CD4-positive, alpha-beta T cell treated with Interleukin-17A for 4 hours (primary cell): ENCODE results near the gene SH3TC2.

Experiments
- DNase-seq: peaks from one replicate; pipeline ENCODE4 v3.0.0-alpha.2; 2020; ENCODE audit warnings: mixed read lengths

Gene SH3TC2

DNA sequence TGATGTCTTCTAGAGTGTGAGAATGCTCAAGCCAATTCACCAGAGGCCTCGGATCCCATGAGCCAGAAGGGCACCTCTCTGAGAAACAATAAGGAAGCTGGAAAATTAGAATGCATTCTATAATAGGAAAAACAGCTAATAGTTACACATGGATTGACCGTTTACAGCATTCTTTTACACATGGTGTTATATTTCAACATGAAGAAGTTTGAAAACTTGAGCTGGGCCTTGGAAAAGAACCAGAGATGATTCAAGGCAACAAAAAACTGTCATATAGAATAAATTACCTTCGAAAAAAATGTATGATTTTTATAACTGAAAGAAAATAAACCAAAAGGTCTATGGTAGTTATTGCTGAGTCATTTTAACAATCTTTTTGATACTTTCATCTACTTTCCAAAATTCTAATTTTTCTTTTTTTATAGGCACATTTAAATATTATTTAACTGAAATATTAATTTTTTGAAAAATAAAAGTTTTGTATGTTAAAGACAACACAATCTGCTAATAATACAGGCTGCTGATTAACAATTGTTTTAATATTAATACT, 6.2 kb downstream of the SH3TC2 start:
- no peak for DNase-seq

DNA sequence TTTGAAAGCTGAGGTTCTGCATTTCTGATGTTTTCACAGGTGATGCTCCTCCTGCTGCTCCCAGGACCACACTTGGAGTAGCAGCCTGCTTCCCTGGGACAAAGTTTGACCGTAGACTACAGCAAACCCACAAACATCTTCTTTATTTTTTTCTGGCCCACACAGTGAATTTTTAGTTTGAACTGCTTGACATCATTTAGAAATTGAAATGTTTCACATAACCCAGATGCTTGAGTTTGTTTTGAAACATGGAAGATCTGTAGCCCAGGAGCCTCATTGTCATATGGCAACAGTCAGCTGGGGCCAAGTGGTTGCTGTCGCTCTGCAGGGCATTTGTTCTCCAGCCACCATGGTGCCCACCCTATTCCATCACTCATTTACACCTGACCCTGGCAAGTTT, 8.4 kb downstream of the SH3TC2 start:
- no peak for DNase-seq

DNA sequence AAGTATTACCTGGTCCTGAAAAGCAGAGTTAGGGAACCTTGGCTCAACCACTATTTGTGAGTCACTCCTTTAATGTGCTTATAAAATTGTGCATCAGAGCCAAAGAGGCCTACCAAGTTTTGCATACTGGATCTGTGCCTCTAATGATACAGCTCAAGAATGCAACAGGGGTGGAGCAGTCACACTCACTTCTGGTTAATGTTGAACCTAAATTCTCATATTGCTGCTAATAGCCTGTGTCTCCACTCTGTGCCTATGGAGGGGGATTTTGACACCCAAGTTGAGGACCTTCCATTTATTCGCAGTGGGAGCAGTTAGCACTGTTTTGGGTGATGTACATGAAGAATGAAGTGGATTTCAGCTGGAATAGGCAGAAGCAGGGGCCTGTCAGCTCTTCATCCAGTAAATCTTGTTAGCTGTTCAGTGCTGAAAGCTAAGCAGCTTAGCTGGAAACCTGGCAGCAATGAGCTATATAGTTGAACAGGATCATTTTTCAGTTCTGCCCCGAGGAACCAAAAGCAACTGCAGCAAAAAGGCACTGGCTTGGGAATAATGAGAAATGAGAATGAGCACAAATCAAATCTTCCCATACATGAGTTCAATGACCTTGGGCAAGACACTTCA, 9.7 kb downstream of the SH3TC2 start:
- DNase-seq, result no peak

DNA sequence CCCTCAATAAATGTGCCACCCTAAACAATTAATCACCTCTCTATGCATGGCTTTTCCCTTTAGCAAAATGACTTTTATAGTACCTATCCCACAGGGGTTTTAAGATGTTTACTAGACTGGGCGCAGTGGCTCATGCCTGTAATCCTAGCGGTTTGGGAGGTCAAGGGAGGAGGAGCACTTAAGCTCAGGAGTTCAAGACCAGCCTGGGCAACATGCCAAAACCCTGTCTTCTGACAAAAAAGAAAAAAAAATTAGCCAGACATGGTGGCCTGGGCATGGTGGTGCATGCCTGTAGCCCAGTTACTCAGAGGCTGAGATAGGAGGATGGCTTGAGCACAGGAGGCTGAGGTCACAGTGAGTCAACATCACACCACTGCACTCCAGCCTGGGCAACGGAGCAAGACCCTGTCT, 13.5 kb downstream of the SH3TC2 start:
- DNase-seq, result no peak

DNA sequence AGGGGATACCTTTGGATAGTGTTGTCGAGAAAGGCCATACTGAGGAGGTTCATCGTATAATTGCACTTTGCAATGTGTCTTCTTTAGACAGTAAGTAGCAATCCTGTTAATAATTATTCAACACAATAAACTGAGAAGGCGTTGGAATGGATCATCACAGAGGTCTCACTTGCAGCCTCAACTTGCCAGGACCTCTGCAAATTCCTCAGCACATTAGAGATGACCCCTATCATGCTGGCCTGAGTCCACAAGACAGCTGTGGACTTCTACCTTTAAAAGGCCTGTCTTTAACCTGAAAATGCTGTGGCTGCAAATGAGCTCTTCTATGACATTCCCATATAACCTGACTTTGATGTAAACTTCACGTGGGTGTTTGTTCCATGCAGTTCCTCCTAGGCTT, 14.1 kb downstream of the SH3TC2 start:
- no peak for DNase-seq

DNA sequence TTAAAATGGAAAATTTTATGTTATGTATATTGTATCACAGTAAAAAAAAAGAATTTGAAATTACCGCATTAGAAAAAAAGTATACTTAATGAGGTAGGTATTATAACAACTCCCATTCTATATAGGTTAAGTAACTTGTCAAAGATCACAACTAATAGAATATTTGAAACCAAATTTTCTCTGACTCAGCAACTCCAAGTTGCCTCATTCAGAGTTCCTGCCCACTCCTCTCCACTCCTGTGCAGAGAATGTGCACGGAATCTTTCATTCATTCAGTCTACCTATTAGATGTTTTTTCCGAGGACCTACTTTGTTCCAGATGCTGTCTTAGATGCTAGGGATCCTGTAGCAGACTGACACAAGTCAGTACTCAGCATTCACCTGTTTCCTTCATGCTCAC, 15.4 kb downstream of the SH3TC2 start:
- no peak for DNase-seq

DNA sequence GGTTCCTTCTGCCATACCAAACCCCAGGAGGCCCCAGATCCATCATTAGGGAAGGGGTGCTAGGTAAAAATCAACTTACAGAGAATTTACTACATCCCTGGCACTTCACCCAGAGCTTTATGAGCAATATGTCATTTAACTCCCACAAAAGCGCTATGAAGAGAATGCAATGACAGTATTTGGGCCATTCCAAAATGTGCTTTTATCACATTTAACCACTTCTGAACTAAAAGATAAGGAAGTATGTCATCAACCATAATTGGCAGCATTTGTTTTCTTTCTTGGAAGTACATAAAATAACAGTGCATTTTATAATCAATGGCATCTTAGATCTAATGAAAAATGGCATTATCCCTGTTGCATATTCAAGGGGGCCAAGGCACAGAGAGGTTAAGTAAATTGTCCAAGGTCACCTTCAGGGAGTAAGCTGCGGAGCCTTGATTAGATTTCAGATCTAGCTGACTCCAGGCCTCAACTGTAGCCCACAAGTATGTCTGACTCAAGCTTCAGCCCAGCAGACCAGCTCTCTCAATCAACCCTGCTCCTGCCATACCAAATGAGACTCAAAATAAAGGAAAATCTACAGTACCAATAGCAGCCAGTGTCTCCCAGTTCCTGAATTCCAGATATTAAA, 16.5 kb downstream of the SH3TC2 start:
- no peak for DNase-seq

DNA sequence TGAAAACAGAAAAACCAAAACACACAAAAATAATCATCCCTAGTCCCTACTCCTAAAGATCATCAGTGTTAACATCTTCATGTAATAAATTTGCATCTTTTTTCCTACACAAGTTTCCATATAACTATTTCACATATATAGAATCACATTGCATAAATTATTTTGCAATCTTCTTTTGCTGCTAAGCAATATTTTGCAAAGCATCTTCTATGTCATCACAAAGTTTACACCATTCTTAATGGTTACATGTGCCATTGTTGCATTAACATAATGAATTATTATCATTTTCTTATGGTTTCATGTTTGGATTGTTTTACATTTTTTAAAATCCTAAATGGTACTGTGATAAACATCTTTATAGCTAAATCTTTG, 17.8 kb downstream of the SH3TC2 start:
- DNase-seq, result no peak

DNA sequence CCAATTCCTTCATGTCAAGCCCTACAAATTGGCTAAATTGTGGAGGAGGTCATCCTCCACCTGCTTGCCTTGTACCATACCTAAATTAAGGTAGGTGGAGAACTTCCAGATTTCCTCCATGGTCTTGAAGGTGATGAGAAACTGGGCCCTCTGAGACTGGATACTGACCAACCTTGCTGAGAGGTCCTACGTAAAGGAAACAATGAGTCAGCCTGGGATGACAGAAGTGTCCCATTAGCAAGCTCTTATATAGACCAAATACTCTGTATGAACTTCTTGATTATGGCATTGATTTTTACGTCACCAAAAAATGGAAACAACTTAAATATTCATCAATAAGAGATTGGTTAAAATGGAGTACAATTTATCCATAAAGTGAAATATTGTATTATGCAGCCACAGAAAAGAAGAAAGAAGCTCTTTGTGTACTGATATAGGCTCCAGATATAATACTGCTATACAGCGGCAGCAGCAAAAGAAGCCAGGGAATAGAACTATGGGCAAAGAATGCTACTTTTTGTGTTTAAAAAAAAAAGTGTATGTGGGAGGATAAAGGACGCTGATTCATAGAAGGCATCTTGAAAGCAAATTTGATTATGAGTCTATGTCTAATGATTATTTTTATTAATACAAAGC, 18.3 kb downstream of the SH3TC2 start:
- DNase-seq, result no peak

DNA sequence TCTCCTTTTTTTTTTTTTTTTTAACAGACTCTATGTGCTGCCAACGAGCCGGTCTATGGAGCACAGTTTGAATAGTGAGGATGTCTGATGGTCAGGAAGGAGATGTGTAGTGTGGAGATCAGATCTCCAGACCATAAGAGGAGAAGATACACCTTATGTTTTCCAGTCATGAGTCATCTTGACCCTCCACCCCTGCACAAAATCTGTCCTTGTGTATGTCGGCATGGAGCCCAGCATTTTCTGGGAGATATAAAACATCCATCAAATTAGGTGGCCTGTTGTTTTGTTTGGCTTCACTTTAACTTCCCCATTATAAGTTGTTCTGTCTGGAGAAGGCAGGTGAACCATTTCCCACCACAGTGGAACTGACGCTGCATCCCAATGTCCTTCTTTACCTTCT, 19.2 kb downstream of the SH3TC2 start:
- DNase-seq, result no peak

DNA sequence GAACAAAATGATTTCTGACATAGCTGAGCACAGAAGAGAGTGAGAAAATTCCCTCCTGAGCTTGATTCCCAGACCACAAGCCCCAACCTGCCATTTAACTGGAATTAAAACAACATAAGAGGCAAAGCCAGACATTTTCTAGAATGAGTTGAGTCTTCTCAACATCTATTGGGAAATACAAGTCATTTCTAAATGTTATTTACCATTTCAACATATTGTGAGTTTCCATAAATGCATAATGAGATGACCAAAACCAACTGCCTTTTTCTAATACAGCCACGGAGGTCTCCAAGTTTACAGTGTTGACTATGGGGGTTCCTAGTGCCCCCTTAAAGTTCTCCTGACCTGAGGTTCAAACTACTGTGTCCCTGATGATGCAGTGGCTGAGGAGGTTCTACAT, 20.0 kb downstream of the SH3TC2 start:
- DNase-seq, result no peak

DNA sequence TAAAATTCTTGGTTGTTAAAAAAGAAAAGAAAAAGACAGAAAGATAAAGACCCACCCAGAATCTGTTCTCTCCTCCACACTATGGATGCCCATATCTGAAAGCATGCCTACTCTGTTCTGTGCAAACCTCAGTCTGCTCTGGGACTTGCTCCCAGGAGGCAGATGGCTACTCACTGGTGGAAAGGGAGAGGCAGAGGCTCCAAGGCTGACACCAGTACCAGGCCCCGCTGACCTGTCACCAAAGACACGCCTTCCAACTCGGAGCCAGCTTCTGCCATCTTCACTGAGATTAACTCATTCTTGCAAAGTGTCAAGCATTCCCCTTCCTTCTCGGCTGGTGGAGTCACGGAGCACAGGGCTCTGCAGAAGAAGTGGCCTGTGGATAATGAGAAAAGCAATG, 21.6 kb downstream of the SH3TC2 start:
- DNase-seq, result no peak

DNA sequence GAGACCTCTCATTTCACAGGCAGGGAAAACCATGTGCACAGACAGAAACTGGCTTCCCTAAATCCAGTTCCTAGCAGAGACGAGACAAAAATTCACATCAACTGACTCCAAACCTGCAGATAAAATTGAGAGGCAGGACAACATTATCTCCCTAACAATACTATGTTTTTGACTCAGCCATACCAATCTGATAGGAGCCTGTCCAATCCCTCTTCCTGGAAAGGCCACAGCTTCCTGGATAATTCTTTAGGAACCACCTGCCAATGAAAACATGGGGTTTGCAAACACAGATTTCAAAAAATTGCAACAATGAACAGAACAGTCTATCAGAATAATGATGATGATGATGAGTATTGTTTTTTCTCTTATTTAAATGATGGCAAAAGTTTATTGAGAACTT, 22.4 kb downstream of the SH3TC2 start:
- no peak for DNase-seq

DNA sequence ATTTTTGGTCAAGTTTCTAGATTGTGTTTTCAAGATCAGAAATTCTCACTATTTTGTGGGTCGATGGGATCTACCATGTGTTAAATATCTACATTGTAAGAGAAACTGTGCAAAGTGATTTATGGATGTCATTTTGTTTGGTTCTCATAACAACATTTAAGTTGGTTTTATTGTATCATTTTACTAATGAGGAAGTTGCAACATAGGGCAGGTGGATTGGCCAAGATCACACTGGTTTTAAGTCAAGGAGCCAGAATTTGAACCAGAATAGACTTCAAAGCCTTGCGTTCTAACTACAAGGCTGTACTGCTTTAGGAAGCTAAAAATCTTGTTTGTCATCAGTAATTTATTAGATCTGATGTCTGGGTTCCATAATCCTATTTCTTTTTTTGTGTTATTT, 23.4 kb downstream of the SH3TC2 start:
- DNase-seq, result no peak

DNA sequence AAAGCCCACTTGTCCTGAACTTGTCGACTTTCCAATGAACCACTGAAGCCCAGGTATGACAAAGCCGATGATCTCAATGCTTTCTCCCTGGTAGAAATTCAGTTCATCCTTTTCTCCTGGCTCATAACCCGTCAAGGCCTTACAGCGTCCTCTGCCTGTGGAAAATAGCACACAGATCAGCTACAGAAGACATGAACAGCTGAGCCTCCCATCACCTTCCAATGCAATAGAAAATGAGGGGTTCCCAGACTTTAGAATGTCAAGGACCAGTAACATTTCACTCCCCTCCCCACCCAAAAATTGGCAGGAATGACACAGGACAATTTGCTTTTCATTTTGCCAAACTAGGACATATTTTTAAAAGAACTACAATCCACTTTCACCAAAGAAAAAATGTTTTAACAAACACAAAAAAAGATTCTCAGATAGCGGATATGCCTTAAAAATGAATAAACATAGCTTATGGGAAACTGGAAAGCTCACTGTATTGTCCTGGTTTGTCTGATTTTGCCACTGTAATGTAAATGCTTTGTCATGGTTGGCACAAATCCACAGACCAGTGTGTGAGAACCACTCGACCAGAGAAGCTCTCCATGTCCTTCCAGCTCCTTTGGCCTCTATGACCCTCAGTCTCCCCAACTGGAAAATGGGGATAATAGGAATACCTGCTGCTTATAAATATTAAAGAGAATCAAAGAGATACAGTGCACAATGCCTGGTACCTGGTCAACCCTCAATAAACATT, 24.4 kb downstream of the SH3TC2 start:
- DNase-seq, result no peak

DNA sequence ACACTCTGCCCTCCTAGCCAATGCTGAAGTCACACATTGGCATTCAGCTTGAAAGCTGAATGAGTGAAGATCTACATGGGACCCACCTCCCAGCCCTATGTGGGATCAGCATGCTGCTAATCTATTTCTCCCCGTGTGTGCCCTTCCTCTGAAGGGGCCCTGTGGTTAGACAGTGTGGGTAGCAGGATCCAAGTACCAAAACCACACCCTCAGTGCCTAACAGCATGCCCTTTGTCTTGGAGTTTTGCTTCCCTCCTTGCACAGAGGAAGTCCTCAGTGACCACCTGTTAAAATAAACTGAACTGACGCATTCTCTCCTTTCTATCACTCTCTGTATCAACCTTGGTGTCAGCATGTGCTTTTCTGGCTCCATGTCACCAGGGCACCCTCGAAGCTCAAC, 25.0 kb downstream of the SH3TC2 start:
- no peak for DNase-seq

DNA sequence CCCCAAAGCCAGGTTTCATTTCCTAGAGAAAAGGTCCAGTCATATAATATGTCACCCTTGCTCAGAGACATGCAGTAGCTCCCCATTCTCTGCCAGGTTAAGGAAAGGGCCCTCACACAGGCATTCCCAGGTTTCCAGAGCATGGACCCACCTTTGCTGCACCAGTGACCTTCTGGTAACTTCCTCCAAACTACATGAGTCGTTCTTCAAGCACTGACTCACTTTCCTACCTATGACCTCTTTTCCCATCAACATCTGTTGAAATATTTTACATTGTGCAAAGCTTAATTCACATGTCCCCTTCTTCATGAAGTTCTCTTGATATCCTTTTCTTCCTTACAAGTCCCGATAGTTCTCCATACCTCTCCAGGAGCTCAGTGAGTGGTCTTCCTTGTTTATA, 25.9 kb downstream of the SH3TC2 start:
- no peak for DNase-seq

DNA sequence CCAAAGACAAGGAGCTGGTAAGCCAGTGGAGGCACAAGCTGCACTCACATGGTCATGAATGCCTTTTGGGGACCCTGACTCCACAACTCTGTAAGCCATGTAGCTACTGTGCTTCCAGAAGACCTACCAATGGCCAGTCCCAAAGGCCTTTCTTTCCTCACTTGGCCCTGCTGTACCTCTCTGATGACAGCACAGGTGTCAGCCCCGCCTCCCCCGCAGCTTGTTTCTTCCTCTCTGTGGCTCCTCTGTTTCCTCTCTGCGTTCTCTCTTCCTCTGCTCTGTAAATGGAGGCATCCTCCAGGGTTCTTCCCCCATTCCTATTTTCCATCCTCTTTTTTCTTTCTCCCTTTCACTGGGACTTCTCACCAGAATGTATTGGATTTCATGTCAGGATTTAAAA, 26.7 kb downstream of the SH3TC2 start:
- DNase-seq, result peak; percentile 12

DNA sequence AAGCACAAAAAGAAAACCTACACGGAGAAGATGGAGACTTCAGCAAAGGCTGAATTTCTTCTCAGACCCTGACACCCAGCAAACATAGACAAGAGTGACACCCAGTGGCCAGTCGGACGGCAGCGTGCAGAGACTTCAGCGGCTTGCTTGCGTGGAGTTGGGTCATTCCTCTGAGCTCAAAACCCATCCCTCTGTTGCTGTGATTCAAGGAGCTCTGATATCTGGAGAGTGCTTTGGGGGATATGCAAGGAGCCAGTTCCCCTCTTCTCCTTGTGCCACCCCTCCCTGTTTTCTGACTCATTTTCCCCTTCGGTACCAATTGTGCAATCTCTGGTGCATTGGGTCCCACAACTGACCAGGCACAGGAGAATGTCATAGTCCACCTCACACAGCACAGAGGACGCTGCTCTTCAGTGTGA, 27.5 kb downstream of the SH3TC2 start:
- DNase-seq, result peak; percentile 66

DNA sequence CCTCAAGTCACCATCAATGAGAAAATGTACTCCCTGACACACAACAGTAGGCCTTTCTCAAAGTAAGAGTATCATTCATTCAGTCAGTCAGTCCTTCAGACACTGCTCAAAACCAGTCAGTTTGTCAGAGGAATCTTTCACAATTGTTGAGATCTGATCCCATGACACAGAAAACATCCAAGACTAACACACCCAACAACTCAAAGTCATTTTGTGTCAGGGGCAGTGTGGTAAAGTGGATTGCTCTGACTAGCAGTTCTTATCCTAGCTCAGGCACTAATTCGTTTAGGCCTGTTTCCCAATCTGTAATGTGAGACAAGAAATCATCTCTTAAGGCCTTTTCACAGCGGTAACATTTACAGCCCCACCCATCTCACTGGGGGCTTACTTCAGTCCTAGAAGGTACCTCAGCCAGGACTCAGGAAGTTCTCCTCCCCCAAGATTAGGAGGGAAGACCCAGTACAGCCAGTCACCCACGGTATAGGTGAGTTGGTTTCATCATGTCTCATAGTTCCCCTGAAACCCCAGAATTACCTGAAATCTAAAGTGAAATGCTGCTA, 31.9 kb downstream of the SH3TC2 start:
- no peak for DNase-seq

DNA sequence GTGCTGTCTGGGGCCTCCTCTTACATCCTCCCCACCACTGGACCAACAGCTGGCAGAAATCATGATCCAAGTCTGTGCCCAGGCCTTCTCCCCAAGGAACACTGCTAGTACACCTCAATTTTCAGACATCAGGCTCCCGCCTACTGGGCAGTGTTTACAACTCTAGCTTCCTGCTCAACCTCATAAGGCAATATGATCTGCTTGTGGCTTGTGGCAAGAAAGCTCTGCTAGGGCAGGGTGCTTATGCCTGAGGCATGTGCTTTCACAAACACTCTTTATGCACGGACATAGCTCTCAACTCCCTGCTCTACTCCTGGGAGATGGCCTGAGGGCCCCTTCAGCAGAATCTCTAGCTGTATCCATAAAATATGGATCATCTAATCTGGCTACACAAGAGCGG, 32.5 kb downstream of the SH3TC2 start:
- no peak for DNase-seq

DNA sequence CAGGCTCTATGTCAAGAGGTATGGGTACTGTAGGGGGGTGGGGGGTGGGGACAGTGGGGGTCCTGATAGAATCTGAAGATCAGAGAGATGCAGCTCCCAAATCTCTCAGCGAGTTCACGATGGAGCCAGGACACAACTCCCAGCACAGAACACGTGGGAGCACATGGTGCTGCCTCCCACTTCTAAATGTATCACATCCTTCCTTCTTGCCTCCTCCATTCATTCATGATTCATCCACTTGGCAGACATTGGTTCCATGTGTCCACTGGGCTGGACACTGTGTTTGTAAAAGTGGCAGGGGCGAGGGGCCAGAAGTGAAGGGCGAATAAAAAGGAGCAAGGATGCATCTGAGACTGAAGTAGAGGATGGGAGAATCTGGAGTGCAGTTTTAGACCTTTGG, 33.9 kb downstream of the SH3TC2 start:
- no peak for DNase-seq

DNA sequence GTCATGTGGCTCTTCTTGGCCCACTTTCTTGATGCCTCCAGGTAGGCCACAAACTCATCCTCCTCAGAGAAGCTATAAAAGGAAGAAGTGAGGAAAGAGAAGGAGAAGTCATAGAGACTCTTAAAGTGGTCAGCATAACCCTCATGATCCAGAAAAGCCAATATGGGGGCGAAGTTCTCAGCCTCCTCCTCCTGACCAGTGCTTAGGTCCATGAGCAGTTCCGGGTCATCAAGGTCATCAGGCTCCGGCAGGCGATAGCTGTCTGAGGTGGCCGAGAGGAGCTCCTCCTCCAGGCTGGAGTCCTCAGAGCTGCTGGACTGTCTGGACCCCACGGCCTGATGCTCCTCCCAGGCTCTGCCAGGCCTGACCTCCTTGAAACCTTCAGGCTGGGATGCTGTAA, 34.7 kb downstream of the SH3TC2 start:
- no peak for DNase-seq
